B cell (primary cell): ENCODE results near the gene LDLRAD3. TPM values are rescaled to one million over a fixed set of nuclear protein-coding genes. Genes with fewer than 3 reads are reported as not detected.

Source experiments
- ATAC-seq: fragments of 200-7000 bp; cut with Tn5 transposase; one replicate; pipeline ENCODE4 v1.10.0; 2021; ENCODE audit warnings: low read depth, mild to moderate bottlenecking, moderate number of reproducible peaks, moderate library complexity
- CTCF ChIA-PET: fragments of 350-600 bp; sonication (Branson Sonifier 250); formaldehyde crosslinking; loops from one replicate; lab custom pipeline; 2021; ENCODE audit warnings: antibody characterized with exemption, inconsistent platforms; lab: Charles Lee
- POLR2A ChIA-PET: fragments of 350-600 bp; sonication (Branson Sonifier 250); formaldehyde crosslinking; loops from one replicate; lab custom pipeline; 2021; ENCODE audit warnings: antibody characterized with exemption; lab: Charles Lee
- DNase-seq: peaks from one replicate; pipeline ENCODE4 v3.0.0; 2013
- H2AFZ ChIP-seq: 2 replicates; pipeline ENCODE4 v1.6.1; 2012; ENCODE audit warnings: mild to moderate bottlenecking, low read depth, low read length; ENCODE audit not compliant: insufficient read depth, poor library complexity, severe bottlenecking
- H3K27ac ChIP-seq, 2 donors: 1 replicate in 1 of 2; 2 replicates in 1 of 2; pipeline ENCODE4 v1.5.1; 2012 to 2013; ENCODE audit warnings: low read length in 2 of 2, mild to moderate bottlenecking in 2 of 2, moderate library complexity in 1 of 2
- H3K27me3 ChIP-seq, 4 experiments: fragments of 200-600 bp in 1 of 4; sonication (generic) in 1 of 4; replicated peaks in 1 of 4; 1 replicate in 2 of 4; 2 replicates in 2 of 4; pipeline versions ENCODE4 v1.6.1 to v1.7.0; 2013 to 2016; ENCODE audit warnings: low read length in 3 of 4, mild to moderate bottlenecking in 2 of 4, mixed read lengths in 1 of 4, moderate library complexity in 1 of 4; ENCODE audit not compliant: insufficient read depth in 4 of 4, control insufficient read depth in 3 of 4; ENCODE audit errors: control extremely low read depth in 1 of 4
- H3K36me3 ChIP-seq, 2 experiments: replicated peaks in 1 of 2; 1 replicate in 1 of 2; 2 replicates in 1 of 2; pipeline versions ENCODE4 v1.6.1 to v1.7.1; 2013; ENCODE audit warnings: low read length in 1 of 2; ENCODE audit not compliant: insufficient read depth in 2 of 2, control insufficient read depth in 1 of 2; ENCODE audit errors: control extremely low read depth in 1 of 2, extremely low read depth in 1 of 2
- H3K4me1 ChIP-seq, 2 donors: fragments of 200-600 bp in 1 of 2; sonication (generic) in 1 of 2; 1 replicate in 1 of 2; 2 replicates in 1 of 2; pipeline versions ENCODE4 v1.5.1 to v1.6.1; 2013 to 2017; ENCODE audit warnings: low read length in 2 of 2; ENCODE audit not compliant: control insufficient read depth in 2 of 2, insufficient read depth in 2 of 2
- H3K4me2 ChIP-seq: replicated peaks from 2 replicates; pipeline ENCODE3; 2012; ENCODE audit warnings: mild to moderate bottlenecking, low read depth, low read length; ENCODE audit not compliant: poor library complexity, severe bottlenecking
- H3K4me3 ChIP-seq, 5 experiments: fragments of 200-600 bp in 1 of 5; sonication (generic) in 1 of 5; 1 replicate in 3 of 5; 2 replicates in 2 of 5; pipeline versions ENCODE4 v1.5.1 to v1.7.0; 2011 to 2016; ENCODE audit warnings: low read length in 4 of 5, mild to moderate bottlenecking in 4 of 5, low read depth in 2 of 5, control low read depth in 1 of 5, moderate library complexity in 1 of 5; ENCODE audit not compliant: insufficient read depth in 1 of 5; ENCODE audit errors: control extremely low read depth in 1 of 5, extremely low read depth in 1 of 5
- H3K79me2 ChIP-seq: fragments of 200-600 bp; sonication (generic); one replicate; pipeline ENCODE4 v1.6.0; 2016; ENCODE audit warnings: low read length; ENCODE audit not compliant: control insufficient read depth, insufficient read depth
- H3K9ac ChIP-seq: fragments of 200-600 bp; sonication (generic); 2 replicates; pipeline ENCODE4 v1.6.1; 2017; ENCODE audit warnings: mild to moderate bottlenecking, low read length, moderate library complexity
- H3K9me3 ChIP-seq, 3 donors: one replicate each; pipeline versions ENCODE4 v1.6.1 to v1.7.1; 2013; ENCODE audit warnings: low read length in 2 of 3; ENCODE audit not compliant: control insufficient read depth in 2 of 3, insufficient read depth in 1 of 3; ENCODE audit errors: control extremely low read depth in 1 of 3
- H4K20me1 ChIP-seq: 2 replicates; pipeline ENCODE4 v1.6.0; 2012; ENCODE audit warnings: mild to moderate bottlenecking, low read length; ENCODE audit not compliant: insufficient read depth, control insufficient read depth, poor library complexity, severe bottlenecking
- H3K27ac Mint-ChIP-seq: one replicate; pipeline ENCODE4 v1.8.0; 2021; ENCODE audit warnings: mixed read lengths
- H3K27me3 Mint-ChIP-seq: one replicate; pipeline ENCODE4 v1.8.0; 2021; ENCODE audit warnings: mixed read lengths
- H3K4me1 Mint-ChIP-seq: one replicate; pipeline ENCODE4 v1.8.0; 2021; ENCODE audit warnings: mixed read lengths
- H3K4me3 Mint-ChIP-seq: one replicate; pipeline ENCODE4 v1.8.0; 2021; ENCODE audit warnings: mixed read lengths
- H3K9me3 Mint-ChIP-seq: one replicate; pipeline ENCODE4 v1.8.0; 2022; ENCODE audit warnings: mixed read lengths; ENCODE audit not compliant: insufficient read depth
- EZH2 ChIP-seq: IDR thresholded peaks from 2 replicates; pipeline ENCODE4 v1.6.1; 2012; ENCODE audit warnings: borderline replicate concordance, low read depth, mild to moderate bottlenecking, moderate library complexity, low read length; ENCODE audit not compliant: insufficient read depth, poor library complexity, severe bottlenecking
- WGBS: methylation state at CpG from one replicate; pipeline ENCODE4 v1.1.5; 2013; ENCODE audit warnings: missing lambda C conversion rate; ENCODE audit not compliant: insufficient coverage; 5-methylcytosine and 5-hydroxymethylcytosine counted together
- intact Hi-C: fragments of 100-400 bp; cut with micrococcal nuclease; formaldehyde crosslinking; loops from one replicate; pipeline ENCODE4 v1.10.0; 2022
- polyA plus RNA-seq: library from polyadenylated mRNA; depleted of rRNA; stranded (reverse); fragments of >200 nt; gene quantifications from 2 replicates; pipeline ENCODE4 v1.2.3, GENCODE V29; 2012
- total RNA-seq, 2 donors: library from RNA; stranded (reverse); fragments of 120-200 nt in 1 of 2; gene quantifications; 1 replicate in 1 of 2; 2 replicates in 1 of 2; pipeline versions ENCODE4 v1.2.3 to v1.2.4, GENCODE V29; 2013 to 2022
- TF ChIP-seq, protein P1 (sequence below): fragments of 200-600 bp; IDR thresholded peaks from one replicate; pipeline ENCODE4 v1.8.0; 2022; ENCODE audit warnings: antibody characterized with exemption, mild to moderate bottlenecking

LDLRAD3 gene
- total and polyA plus RNA-seq, 2 donors (not counting 1 experiment from before 2014, with no cell fraction given) = 0.01 TPM; not detected in 1

DNA sequence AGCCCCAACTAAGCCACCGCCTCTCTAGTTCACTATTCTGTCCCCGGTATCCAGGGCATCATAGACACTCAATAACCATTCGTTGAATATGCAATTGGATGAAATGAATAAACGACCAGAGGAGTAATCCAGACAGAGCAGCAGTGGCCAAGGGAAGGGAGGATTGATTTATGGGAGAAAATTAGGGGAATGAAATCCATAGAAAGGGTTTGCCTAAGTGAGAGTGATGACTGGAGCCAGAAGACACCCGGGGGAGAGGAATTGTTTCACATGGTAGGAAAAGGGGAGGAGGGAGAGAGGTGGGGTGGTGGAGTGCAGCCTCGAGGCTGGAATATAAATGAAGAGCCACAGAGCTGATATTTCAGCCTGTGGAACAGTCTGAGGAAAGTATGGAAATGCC is 177.2 kb downstream of the LDLRAD3 start:
- ATAC-seq = no peak
- H3K4me1 Mint-ChIP-seq = no peaks in the 10 kb centered on the region
- H2AFZ ChIP-seq = no peak overlapping the region
- no peaks in the 10 kb centered on the region for H3K9me3 Mint-ChIP-seq
- no peak overlapping the region for H3K4me3 ChIP-seq
- H3K4me3 Mint-ChIP-seq = no peak overlapping the region
- TF ChIP-seq, protein P1, sequence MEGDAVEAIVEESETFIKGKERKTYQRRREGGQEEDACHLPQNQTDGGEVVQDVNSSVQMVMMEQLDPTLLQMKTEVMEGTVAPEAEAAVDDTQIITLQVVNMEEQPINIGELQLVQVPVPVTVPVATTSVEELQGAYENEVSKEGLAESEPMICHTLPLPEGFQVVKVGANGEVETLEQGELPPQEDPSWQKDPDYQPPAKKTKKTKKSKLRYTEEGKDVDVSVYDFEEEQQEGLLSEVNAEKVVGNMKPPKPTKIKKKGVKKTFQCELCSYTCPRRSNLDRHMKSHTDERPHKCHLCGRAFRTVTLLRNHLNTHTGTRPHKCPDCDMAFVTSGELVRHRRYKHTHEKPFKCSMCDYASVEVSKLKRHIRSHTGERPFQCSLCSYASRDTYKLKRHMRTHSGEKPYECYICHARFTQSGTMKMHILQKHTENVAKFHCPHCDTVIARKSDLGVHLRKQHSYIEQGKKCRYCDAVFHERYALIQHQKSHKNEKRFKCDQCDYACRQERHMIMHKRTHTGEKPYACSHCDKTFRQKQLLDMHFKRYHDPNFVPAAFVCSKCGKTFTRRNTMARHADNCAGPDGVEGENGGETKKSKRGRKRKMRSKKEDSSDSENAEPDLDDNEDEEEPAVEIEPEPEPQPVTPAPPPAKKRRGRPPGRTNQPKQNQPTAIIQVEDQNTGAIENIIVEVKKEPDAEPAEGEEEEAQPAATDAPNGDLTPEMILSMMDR = no peak
- no peak for TF ChIP-seq EZH2
- ChIA-PET POLR2A (no interaction called here), CTCF (no interaction called here)
- H3K9ac ChIP-seq = no peak overlapping the region
- H3K79me2 ChIP-seq = no peaks in the 10 kb centered on the region
- DNase-seq = no peak
- H3K27ac Mint-ChIP-seq = no peak overlapping the region
- H3K4me1 ChIP-seq = no peaks in the 10 kb centered on the region
- WGBS = 84% methylated on average over 3 of the region's 6 CpGs
- intact Hi-C loops = no loop called here
- H3K27ac ChIP-seq = no peak overlapping the region
- H3K27me3 ChIP-seq = no peaks in the 10 kb centered on the region
- no peaks in the 10 kb centered on the region for H3K9me3 ChIP-seq
- no peaks in the 10 kb centered on the region for H3K36me3 ChIP-seq
- H4K20me1 ChIP-seq = no peaks in the 10 kb centered on the region
- no peak overlapping the region for H3K4me2 ChIP-seq
- H3K27me3 Mint-ChIP-seq = peaks cover 17% of the 10 kb centered on the region

DNA sequence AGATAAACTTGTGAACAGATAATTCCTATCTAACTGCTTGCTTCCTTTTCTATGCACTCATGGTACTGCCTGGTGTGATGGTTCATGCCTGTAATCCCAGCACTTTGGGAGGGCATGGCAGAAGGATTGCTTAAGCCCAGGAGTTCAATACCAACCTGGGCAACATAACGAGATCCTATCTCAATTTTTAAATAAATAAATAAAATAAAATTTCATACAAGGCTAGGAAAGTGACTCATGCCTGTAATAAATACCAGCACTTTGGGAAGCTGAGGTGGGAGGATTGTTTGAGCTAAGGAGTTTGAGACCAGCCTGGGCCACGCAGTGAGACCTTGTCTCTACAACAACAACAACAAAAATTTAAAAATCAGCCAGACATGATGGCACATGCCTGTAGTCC is 178.8 kb downstream of the LDLRAD3 start:
- no peak overlapping the region for H3K27ac Mint-ChIP-seq
- H3K4me3 Mint-ChIP-seq = no peak overlapping the region
- ATAC-seq (no peak), DNase-seq (no peak)
- ChIA-PET CTCF (no interaction called here), POLR2A (no interaction called here)
- H3K4me3 ChIP-seq = no peak overlapping the region
- intact Hi-C loops = no loop called here
- TF ChIP-seq EZH2 = no peak
- TF ChIP-seq, protein P1 = no peak
- no peak overlapping the region for H3K9ac ChIP-seq
- no peaks in the 10 kb centered on the region for H3K36me3 ChIP-seq
- no peaks in the 10 kb centered on the region for H3K9me3 ChIP-seq
- WGBS = no CpG with 5 or more reads among the region's 2 CpGs
- peaks cover 25% of the 10 kb centered on the region for H3K27me3 Mint-ChIP-seq
- no peaks in the 10 kb centered on the region for H4K20me1 ChIP-seq
- H3K27me3 ChIP-seq = peaks cover 0 to 2% (median 0%) of the 10 kb centered on the region in 4 experiments
- no peak overlapping the region for H3K4me2 ChIP-seq
- H3K79me2 ChIP-seq = no peaks in the 10 kb centered on the region
- H2AFZ ChIP-seq = no peak overlapping the region
- H3K9me3 Mint-ChIP-seq = no peaks in the 10 kb centered on the region
- no peaks in the 10 kb centered on the region for H3K4me1 Mint-ChIP-seq
- no peaks in the 10 kb centered on the region for H3K4me1 ChIP-seq
- no peak overlapping the region for H3K27ac ChIP-seq
